ENCODE measurements around the gene TMEM232.

Gene TMEM232
- long read RNA-seq, result 0 reads

DNA sequence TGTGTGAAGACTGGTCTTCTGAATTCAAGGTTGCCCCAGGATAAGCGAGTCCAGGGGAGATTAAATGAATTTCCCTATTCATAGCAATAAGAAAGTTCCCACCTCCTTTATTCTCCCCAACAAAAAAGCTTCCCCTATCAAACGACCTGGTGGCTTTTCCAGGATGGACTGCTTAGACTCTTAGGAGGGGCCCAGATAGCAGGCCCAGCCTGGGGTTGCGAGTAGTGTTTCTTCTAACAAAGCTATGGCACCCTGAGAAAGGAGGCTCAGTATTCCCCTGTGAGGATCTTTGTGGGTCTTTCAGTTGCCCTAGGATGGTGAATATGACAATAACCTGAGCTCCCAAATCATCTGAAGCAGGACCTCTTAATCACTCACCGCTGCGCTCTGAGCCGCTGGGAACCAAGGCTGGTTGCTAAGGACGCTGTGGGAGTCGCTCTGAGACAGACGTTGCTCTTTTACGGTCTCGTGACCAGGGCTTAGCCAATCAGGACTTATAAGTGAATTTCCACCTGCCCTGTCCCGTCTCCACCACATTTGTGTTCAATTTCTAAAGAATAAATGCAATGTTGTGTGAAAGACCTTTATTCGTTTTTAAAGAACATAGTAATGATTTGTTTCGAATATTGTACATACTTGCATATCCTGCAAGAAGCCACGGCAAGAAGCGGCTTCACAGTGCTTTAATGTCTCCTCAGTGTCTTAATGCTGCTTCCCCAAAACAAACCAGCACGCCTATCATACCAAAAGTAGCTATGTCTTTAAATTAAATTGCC is at the start of gene TMEM232:
TMEM232 (minus strand) TSS at position 423 of the 776 bp plus-strand sequence. CDS start 59,319 bp downstream, outside the sequence.
- DNase-seq (ENCODE audit: low read depth in 1 of 2, low spot score in 1 of 2), result peak; percentile 47 to 68
- Histone ChIP-seq H3K27ac (replicated peaks) (peak within 1 kb of the TSS; percentile 51; the same call in 1 of the 2 replicates), H3K4me3 (replicated peaks; ENCODE audit: insufficient read depth, low read length) (peak within 1 kb of the TSS; percentile 43), H3K27me3 (ENCODE audit: insufficient read depth, poor library complexity, severe bottlenecking) (no peaks in the 10 kb centered on the region)
- TF ChIP-seq GABPA (IDR thresholded peaks at IDR 0.05; ENCODE audit: low read depth), result no peak
- TF ChIP-seq, protein P1, sequence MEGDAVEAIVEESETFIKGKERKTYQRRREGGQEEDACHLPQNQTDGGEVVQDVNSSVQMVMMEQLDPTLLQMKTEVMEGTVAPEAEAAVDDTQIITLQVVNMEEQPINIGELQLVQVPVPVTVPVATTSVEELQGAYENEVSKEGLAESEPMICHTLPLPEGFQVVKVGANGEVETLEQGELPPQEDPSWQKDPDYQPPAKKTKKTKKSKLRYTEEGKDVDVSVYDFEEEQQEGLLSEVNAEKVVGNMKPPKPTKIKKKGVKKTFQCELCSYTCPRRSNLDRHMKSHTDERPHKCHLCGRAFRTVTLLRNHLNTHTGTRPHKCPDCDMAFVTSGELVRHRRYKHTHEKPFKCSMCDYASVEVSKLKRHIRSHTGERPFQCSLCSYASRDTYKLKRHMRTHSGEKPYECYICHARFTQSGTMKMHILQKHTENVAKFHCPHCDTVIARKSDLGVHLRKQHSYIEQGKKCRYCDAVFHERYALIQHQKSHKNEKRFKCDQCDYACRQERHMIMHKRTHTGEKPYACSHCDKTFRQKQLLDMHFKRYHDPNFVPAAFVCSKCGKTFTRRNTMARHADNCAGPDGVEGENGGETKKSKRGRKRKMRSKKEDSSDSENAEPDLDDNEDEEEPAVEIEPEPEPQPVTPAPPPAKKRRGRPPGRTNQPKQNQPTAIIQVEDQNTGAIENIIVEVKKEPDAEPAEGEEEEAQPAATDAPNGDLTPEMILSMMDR (IDR thresholded peaks at IDR 0.05; ENCODE audit: insufficient read depth, low read length), result no peak
- TF ChIP-seq POLR2AphosphoS5 (IDR thresholded peaks at IDR 0.05; ENCODE audit: low read depth), result no peak

DNA sequence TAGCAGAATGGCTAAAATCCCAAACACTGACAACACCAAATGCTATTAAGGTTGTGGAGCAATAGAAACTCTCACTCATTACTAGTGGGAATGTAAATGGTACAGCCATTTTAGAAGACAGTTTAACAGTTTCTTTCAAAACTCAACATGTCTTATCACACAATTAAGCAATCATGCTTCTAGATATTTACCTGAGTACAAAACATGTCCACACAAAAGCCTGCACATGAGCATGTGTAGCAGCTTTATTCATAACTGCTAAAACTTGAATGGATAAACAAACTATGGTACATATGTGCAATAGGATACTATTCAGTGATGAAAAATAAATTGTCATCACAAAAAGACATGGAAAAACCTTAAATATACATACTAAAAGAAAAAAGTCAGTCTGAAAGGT is 43.8 kb upstream of the TMEM232 start:
- H3K4me3 ChIP-seq (replicated peaks; ENCODE audit: insufficient read depth, low read length), result no peak overlapping the region
- H3K27me3 ChIP-seq (ENCODE audit: insufficient read depth, poor library complexity, severe bottlenecking), result no peaks in the 10 kb centered on the region
- H3K27ac ChIP-seq (replicated peaks), result no peak overlapping the region
- TF ChIP-seq SPI1 (IDR thresholded peaks at IDR 0.05; ENCODE audit: borderline replicate concordance, low read depth) (no peak), GABPA (IDR thresholded peaks at IDR 0.05; ENCODE audit: low read depth) (no peak), POLR2AphosphoS5 (IDR thresholded peaks at IDR 0.05; ENCODE audit: low read depth) (no peak)
- DNase-seq (ENCODE audit: low read depth in 1 of 2, low spot score in 1 of 2), result no peak

DNA sequence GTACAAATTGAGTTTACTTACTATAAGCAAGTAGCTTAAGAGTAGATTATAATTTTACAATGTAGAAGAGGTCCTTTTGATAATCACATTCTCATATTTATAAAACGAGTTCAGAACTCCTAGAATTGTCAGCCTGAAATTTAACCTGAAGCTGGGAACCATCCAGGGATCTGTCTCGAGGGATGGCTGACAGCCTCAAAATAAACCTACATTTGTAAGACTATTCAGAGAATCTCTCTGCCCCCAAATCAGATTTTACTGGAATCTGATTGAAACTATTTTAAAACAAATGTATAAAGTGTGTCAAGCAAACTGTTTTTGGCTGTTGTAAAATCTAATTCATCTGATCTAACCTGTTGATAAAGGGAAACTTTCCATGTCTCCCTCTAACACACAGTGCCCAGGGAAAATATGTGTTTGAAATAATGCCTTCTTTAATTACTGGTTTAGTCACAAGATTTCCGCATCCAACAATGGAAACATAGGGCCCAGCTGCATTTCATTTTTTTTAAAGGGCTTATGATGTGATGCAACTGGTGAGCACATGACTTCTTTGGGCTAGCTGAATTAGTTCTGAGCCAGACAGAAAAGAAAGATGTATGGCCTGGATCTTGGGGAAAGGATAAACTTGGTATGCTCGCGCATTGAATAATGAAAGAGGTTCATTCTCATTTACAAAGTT is 42.7 kb upstream of the TMEM232 start:
- no peak overlapping the region for H3K27ac ChIP-seq (replicated peaks)

DNA sequence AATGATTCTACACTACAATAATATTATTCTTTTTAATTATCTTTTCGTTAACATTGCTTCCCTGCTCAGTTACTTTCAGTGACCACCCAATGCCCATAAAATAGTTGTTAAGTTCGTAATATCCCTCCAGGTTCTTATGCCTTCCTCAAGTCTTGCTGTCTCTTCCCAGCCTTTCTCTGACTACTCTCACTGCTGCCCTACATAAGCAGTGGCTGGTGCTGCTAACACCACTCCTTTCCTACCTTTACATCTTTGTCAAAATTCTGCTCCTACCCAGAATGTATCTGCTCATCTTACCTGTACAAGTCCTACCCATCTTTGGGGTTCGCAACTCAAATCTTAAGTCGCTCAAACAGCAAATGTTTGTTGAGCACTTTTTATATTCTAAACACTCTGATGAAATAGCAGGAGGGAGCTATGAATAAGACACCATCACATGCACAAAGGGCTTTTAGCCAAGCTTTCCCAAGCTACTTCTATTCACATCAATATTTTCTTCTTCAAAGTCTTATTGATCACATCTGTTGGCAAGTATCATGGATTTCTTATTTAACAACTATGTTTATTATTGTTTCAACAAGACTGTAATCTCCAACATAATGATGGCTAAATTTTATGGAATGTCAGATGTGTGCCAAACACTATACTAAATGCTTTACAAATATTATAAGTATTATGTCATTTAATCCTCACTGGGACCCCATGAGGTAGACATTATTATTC is 41.8 kb upstream of the TMEM232 start:
- no peak overlapping the region for H3K4me3 ChIP-seq (replicated peaks; ENCODE audit: insufficient read depth, low read length)
- DNase-seq (ENCODE audit: low read depth in 1 of 2, low spot score in 1 of 2), result no peak
- H3K27ac ChIP-seq (replicated peaks), result no peak overlapping the region
- TF ChIP-seq, protein P1 (IDR thresholded peaks at IDR 0.05; ENCODE audit: insufficient read depth, low read length), result no peak
- TF ChIP-seq POLR2AphosphoS5 (IDR thresholded peaks at IDR 0.05; ENCODE audit: low read depth) (no peak), SPI1 (IDR thresholded peaks at IDR 0.05; ENCODE audit: borderline replicate concordance, low read depth) (no peak), GABPA (IDR thresholded peaks at IDR 0.05; ENCODE audit: low read depth) (no peak)
- TF ChIP-seq, protein P2, sequence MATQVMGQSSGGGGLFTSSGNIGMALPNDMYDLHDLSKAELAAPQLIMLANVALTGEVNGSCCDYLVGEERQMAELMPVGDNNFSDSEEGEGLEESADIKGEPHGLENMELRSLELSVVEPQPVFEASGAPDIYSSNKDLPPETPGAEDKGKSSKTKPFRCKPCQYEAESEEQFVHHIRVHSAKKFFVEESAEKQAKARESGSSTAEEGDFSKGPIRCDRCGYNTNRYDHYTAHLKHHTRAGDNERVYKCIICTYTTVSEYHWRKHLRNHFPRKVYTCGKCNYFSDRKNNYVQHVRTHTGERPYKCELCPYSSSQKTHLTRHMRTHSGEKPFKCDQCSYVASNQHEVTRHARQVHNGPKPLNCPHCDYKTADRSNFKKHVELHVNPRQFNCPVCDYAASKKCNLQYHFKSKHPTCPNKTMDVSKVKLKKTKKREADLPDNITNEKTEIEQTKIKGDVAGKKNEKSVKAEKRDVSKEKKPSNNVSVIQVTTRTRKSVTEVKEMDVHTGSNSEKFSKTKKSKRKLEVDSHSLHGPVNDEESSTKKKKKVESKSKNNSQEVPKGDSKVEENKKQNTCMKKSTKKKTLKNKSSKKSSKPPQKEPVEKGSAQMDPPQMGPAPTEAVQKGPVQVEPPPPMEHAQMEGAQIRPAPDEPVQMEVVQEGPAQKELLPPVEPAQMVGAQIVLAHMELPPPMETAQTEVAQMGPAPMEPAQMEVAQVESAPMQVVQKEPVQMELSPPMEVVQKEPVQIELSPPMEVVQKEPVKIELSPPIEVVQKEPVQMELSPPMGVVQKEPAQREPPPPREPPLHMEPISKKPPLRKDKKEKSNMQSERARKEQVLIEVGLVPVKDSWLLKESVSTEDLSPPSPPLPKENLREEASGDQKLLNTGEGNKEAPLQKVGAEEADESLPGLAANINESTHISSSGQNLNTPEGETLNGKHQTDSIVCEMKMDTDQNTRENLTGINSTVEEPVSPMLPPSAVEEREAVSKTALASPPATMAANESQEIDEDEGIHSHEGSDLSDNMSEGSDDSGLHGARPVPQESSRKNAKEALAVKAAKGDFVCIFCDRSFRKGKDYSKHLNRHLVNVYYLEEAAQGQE (IDR thresholded peaks at IDR 0.05; ENCODE audit: insufficient replicate concordance, low read depth), result no peak
- no peaks in the 10 kb centered on the region for H3K27me3 ChIP-seq (ENCODE audit: insufficient read depth, poor library complexity, severe bottlenecking)

More for the DNA sequence above, 42.7 kb upstream of the TMEM232 start:
- DNase-seq (ENCODE audit: low read depth in 1 of 2, low spot score in 1 of 2), result no peak
- Histone ChIP-seq H3K27me3 (ENCODE audit: insufficient read depth, poor library complexity, severe bottlenecking) (no peaks in the 10 kb centered on the region), H3K4me3 (replicated peaks; ENCODE audit: insufficient read depth, low read length) (no peak overlapping the region)
- no peak for TF ChIP-seq GABPA (IDR thresholded peaks at IDR 0.05; ENCODE audit: low read depth)
- TF ChIP-seq, protein P1 (IDR thresholded peaks at IDR 0.05; ENCODE audit: insufficient read depth, low read length), result no peak
- no peak for TF ChIP-seq POLR2AphosphoS5 (IDR thresholded peaks at IDR 0.05; ENCODE audit: low read depth)
- TF ChIP-seq SPI1 (IDR thresholded peaks at IDR 0.05; ENCODE audit: borderline replicate concordance, low read depth), result no peak
- TF ChIP-seq, protein P2 (IDR thresholded peaks at IDR 0.05; ENCODE audit: insufficient replicate concordance, low read depth), result no peak

Measured in HL-60 (cell line).